ENCODE data around the gene ODF2L.

GRCh38 chr1:86434059-86434458, 37.9 kb upstream of the ODF2L start:
- TF ChIP-seq POLR2AphosphoS5 (IDR thresholded peaks at IDR 0.05) = no peak
- no peak for TF ChIP-seq CTCF (IDR thresholded peaks at IDR 0.05)
- no peak for TF ChIP-seq POLR2A (IDR thresholded peaks at IDR 0.05)
